ENCODE data around the gene CAVIN3.
A peak's percentile ranks its signal among the peaks of the same experiment; 100 is the strongest.

Gene CAVIN3, protein sequence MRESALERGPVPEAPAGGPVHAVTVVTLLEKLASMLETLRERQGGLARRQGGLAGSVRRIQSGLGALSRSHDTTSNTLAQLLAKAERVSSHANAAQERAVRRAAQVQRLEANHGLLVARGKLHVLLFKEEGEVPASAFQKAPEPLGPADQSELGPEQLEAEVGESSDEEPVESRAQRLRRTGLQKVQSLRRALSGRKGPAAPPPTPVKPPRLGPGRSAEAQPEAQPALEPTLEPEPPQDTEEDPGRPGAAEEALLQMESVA

DNA sequence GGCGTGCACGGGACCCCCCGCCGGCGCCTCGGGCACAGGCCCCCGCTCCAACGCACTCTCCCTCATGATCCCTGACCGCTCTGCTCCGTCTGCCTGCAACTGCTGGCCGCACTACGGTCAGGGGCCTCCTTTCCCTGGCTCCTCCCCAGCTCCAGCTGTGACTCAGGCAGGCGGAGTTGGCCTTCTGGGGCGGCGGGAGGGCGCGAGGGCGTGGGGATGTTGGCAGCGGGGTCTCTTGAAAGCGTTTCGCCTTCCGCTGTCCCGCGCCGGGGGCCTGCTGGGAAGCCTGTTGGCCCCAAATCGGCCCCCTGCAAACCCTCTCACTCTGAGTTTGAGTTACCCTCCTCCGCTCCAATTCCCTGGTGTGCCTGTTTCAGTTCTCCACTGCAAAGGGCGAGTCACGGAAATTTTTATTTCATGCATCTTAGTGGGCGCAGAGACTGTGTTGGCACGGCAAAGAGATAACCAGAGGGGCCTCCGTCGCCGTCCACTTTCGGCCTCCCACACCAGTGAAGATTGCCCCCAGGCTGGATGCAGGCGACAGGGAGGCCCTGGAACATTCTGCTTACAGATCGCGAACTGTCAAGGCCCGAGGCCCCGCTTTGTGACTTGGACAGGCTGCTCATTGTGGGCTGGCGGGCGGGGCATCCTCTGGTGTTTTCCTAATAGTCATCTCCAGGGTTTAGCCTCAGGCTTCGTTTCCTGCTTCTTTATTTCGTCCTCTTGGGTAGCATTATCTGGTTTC, at the start of gene CAVIN3:
Gene CAVIN3 (minus strand): TSS at position 91 of the 745 bp plus-strand sequence. CDS start 25 bp downstream, at position 66.
- DNase-seq (ENCODE audit: low read depth, low spot score): peak; percentile 92

DNA sequence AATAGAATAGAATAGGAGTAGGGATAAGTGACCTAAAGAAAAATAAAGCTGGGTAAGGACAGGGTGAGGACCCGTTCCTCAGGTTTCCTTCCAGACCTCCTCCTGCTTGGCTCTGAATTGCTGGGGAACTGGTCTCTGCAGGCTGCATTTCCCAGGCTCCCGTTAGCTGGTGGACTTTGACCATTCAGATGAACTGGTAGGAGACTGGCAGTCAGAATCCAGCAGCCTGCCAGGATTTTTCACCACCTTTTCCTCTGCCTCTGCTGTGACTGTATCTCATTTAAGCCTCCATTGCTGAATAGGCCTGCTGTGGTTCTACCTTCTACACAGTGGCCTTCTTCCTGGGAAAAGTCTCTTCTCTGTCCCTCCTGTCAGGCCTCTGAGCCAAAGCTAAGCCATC, 45.4 kb upstream of the CAVIN3 start:
- DNase-seq (ENCODE audit: low read depth, low spot score): no peak

DNA sequence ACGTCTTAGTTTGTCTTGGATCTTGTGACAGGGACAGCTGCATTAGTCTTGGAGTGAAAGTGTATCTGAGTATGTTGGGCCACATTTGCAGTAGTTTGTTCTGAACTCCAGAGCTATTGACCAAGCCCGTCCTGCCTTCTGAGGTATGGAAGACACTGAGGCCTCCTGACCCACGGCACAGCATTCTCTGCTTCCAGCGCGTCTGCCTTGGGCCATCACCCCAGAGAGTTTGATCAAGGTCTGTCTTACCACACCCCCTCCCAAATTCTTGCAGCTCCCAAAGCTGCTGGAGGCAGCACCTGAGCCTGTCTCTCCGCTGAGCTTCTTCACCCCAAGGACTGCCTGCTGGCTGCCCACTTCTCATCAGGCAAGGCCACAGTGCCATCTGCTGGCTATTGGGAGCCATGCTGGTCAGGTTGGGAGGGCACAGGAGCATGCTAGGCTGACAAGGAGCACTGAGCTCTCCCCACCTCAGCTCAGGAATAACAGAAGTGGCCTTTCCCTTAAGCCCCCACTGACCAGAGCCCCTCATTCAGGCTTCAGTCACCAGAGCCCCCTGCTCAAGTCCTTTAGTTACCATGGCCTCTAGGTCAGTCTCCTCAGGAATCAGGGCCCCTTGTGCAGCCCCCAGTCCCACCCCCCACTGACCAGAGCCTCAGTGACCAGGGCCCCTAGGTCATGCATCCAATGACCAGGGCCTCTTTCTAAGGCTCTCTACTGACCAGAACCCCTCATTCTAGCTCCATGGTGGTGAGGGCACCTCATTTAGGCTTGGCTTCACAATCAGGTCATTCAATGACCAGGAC, 42.8 kb upstream of the CAVIN3 start:
- peak; percentile 90 for DNase-seq (ENCODE audit: low read depth, low spot score)

DNA sequence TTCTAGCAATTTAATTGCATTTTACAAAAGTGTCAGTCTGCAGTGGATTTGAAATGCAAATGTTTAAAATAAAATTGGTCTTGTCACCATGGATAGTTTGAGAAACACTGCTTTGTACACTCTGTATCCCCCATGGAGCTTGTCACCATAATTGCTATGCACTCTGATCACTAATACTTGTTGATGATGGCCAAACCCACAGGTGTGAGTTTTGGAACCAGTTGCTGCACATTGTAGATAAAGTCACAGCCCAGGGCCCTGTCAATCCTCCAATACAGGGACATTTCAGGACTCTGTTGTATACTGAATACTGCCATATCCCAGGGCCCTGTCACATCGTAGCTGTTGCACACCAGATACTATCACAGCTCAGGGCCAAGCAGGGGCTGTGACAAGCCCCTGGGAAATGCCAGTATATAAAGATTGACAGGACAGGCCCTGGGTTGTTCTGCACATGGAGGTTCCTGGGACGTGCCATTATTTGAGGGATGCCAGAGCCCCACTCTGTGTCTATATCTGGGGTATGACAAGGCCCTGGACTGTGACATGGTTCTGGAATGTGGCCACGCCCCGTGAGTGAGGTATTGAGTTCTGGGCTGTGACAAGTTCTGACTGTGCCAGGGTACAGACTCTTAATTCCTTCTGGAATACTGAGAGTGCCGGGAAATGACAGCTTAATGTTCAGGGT, 42.0 kb upstream of the CAVIN3 start:
- DNase-seq (ENCODE audit: low read depth, low spot score): no peak

DNA sequence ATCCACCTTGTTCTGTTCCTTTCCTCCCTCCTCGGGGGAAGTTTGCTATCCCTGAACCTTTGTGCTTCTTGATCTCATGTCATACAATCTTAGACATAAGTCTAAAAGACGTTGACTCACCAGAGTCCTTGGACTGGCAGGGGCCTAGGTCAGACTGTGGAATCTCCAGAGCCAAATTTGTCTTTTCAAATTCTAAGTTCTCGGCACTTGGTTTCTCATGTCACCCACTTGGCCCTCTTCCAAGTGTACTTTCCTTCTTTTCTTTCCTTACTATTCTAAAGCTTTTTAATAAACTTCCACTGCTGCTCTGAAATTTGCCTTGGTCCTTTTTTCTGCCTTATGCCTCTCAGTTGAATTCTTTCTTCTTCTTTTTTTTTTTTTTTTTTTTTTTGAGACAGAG, 39.9 kb upstream of the CAVIN3 start:
- no peak for DNase-seq (ENCODE audit: low read depth, low spot score)

DNA sequence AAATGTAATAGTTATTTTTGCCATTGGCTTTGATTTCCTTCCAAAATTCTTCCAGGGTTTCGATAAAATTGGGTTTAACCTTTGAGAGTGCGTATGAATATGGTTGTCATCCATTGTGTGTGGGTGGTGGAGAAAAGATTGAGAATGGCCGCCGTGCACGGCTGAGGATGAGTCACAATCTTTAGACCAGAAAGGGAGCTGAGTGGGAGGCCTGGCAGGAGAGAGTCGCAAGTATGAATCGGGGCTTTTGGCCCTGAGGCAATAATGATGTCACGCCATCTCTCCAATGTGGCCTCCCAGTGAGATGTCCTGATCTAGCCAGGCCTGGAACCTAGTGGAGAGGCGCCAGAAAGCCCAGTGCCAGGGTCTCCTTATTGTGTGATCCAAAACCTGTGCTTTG, 36.9 kb upstream of the CAVIN3 start:
- DNase-seq (ENCODE audit: low read depth, low spot score): peak; percentile 83

DNA sequence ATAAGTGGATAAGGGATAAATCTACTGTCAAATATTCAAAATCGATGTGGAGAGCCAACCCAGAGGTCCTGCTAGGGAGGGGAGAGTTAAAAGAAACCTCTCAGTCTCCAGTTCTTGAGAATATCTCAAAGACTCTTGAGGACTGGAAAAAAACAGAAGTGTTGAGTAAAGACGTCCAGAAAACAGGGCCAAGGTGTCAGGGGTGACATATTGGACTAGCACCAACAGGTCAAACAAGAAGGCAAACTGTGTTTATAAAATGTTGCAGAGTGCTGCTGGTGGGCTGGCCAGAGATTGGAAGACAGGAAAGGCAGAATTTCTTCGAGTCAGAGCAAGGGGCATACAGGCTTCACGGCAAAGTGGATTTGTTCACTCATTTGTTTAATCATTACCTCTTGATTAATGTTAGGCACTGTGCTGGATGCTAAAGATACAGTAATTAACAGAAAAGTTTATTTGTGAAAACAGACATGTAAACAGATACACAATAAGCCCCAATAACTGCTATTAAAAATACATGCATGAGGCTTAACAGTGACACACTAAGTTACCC, 36.3 kb upstream of the CAVIN3 start:
- no peak for DNase-seq (ENCODE audit: low read depth, low spot score)

DNA sequence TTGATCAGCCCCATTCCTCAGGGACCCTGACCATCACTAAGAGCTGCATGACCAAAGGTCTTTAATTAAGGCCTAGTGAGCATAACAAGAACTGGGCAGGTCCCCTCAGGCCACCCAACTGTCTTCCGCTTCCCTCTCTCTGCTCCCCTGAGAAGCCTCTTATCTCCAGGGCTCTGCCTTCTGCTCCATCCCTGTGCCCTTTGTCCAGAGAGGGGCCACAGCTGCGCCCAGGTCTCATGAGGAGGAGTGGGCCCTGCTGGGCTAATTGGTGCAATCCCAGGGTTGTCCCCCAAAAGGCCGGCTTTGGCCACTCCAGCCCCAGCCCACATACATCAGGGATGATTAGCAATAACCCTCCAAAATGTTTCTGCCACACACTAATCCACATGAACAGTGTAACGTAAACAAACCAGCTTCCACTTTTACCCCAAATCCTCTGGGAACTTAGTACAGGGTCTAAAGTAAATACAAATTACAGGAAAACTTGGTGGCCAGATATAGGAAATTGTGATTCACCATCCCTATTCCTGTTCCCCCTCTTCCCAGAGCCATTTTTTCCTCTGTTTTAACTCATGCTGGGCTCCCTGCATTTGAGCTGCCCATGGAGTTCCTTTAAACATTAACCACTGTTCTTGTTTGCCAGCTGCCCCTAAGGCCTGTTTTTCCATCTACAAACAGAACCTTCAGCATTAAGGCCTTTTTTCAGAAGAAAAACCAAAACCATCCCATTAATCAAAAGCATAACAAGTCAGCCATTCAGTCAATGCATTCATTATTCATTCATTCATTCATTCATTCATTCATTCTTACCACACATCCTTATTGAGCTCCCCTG, 34.6 kb upstream of the CAVIN3 start:
- DNase-seq (ENCODE audit: low read depth, low spot score): no peak

DNA sequence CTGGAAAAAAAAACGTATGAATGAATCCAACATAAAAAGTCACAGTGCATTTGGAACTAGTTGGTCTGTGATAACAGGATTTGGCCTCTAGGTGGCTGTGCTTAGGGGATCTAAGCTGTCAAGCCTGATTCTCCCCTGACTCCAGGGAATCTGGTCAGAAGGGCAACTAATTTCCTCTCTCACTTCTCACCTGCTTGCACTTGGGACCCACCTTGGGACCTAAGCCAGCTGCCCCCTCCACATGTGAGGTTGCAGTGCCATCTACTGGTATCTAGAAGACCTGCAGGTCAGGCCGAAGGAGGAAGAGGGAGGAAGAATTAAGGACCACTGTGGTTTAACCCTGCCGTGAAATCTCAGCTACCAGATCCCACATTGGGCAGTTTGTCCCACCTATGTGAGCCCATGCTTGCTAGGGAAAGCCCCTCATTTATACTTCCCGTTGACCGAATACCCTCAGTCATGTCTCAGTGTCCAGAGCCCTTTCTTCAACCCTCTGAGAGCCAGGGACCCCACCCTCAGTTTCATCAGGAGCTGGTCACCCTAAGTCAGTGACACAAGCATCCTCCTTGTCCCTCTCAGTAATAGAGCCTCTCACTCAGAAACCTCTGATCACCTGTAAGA, 33.2 kb upstream of the CAVIN3 start:
- peak; percentile 92 for DNase-seq (ENCODE audit: low read depth, low spot score)

DNA sequence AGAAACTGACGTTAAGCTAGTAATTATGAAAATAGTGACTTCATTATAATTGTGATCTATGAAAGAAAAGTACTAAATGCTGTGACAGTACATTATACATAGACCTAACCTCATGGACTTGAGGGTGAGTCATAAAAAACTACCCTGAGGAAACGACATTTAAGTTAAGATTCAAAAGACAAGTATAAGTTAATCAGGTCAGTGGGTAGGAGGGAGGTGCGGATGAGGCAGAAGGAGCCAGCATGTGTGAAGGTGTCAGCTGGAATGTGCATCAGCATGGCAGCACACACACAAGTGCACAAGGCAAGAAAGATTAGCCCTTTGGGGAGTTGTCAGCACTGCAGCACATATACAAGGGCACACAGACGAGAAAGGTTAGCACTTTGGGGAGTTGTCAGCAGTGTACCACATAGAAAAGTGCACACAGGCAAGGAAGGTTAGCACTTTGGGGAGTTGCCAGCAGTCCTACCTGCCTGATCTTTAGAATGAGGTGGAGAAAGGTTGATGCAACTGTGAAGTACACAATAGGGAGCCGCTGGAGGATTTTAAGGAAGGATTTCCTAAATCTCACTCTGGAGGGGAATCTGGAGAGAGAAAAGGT, 31.6 kb upstream of the CAVIN3 start:
- no peak for DNase-seq (ENCODE audit: low read depth, low spot score)

DNA sequence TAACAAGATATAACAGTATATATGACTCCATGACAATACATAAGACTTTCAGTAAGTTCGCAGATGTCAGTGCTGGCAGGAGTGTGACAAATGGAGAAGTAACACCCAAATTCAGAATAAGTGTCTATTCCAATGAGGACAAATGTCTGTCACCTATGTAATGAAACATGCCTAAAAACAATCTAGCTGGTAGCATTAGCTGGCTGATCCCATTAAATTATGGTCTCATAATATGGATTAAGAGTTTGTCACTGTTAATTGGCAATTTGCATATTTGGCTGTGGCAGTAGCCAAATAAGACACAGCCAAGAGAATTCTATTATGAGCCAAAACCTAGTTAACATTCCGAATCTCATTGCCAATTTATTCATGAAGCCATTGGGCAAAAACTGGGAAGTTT, 30.2 kb upstream of the CAVIN3 start:
- DNase-seq (ENCODE audit: low read depth, low spot score): no peak

DNA sequence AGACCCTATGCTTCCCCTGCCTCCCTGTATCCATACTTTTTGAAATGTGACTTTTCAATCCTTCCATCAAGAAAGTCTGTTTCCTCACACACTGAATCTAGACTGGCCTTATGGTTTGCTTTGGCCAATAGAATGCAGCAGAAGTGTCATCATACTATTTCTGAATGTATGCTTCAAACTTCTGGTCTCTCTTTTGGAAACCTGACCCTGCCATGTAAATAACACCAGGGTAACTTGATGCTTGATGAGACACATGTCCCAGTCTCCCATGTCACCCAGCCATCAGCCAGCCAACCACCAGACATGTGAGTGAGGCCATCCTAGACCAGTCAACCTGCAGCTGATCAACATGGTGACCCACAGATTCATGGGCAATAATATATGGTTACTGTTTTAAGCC, 29.7 kb upstream of the CAVIN3 start:
- no peak for DNase-seq (ENCODE audit: low read depth, low spot score)

DNA sequence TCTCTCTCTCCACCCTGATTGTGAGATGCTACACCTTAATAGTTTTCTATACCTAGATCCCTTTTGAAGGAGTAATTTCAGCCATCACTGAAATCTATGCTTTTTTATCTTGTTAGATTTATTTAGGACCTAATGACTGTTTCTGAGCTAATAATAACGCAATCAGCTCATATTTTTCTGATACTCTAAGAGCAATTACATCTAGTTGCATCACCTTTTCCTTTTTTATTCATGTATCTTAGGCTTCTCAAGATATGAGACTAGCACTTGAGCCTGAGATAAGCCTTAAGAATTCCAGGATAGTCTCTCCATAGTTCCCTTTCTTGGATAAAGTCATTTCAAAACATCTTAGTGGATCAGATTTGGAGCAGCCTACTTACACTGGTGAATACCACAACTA, 25.1 kb upstream of the CAVIN3 start:
- DNase-seq (ENCODE audit: low read depth, low spot score): no peak

DNA sequence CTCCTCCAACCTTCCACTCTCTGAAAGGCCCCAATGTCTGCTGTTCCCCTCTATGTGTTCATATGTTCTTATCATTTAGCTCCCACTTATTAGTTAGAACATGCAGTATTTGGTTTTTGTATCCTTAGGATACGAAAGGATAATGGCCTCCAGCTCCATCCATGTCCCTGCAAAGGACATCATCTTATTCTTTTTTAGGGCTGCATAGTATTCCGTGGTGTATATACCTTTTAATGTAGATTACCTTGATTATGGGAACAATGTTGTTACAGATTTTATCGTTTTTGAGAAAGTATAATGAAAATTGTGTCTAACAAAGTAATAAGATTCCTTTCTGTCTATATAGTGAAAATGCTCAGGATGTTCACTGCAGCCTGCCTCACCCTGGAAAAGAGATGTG, 16.0 kb upstream of the CAVIN3 start:
- DNase-seq (ENCODE audit: low read depth, low spot score): no peak

DNA sequence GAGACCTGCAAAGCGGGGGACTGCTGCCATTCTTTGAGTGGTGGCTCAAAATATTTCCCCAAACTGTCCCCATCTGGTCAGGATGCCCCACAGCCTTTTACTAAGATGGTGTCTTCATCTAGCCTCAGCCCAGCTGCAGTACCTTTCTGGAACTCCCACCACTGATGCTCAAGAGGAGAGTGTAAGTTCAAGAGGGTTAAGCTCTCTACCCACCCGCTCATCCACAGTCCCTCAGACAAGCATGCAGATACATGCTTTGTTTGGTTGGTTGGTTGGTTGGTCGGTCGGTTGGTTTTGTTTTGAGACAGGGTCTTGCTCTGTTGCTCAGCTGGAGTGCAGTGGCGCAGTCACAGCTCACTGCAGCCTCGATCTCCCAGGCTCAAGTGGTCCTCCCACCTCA, 14.5 kb upstream of the CAVIN3 start:
- DNase-seq (ENCODE audit: low read depth, low spot score): no peak

DNA sequence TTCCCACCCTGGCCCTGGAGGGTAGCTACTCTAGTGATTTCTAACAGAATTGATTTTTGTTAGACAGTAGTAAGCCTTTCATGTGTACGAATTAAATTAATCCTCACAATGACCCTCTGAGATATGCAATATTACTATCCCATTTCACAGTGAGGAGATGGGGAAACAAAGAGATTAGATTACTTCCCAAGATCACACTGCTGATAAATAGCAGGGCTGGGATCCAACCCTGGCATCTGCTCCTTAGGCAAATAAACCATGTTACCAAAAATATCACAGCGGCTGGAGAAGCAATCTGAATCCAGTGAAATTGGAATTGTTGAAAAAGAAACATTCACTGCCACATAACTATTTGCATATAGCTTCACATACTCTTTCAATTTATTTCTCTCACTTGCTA, 12.8 kb upstream of the CAVIN3 start:
- no peak for DNase-seq (ENCODE audit: low read depth, low spot score)

DNA sequence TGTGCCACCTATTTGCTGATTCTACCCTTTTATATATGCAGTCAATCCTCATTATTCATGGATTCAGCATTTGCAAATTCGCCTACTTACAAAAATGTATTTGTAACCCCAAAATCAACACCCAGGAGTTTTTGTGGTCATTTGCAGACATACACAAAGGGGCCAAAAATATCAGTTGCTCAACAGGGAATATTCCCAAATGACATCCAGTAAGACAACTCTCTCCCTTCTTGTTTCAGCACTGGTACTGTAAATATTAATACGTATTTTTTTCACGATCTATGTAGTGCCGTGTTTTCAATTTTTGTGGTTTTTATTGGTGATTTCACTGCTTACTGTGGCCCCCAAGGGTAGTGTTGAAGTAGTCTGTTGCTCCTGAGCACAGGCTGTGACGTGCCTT, 11.8 kb upstream of the CAVIN3 start:
- no peak for DNase-seq (ENCODE audit: low read depth, low spot score)

DNA sequence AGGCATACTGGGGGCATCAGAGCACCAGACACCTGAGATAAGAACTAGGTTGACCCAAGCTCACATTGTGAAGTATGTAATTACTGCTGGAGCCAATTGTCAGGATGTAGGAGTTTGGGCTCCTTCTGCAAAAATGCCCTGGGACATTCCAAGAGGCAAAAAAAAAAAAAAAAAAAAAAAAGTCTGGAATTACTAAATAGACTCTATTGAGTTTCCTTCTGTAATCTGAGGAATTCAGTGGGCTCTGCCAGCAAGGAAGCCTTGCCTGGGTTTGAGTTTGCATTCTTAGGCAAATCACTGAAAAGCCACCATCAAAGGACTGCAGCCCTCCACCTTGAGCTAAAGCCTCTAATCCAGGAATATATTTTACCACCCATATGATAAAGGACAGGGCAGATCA, 8.0 kb upstream of the CAVIN3 start:
- no peak for DNase-seq (ENCODE audit: low read depth, low spot score)

DNA sequence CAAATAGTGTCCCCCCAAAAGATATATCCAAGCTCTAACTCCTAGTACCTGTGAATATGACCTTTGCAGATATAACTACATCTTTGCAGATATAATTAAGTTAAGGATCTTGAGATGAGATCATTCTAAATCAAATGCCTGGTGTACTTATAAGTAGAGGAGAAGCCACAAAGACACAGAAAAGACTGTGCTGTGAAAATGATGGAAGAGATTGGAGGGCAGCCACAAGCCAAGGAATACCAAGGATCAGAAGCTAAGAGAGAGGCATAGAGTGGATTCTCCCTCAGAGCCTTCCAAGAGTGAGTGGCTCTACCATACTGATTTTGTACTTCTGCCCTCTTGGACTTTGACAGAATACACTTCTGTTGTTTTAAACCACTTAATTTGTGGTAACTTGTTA, 7.5 kb upstream of the CAVIN3 start:
- DNase-seq (ENCODE audit: low read depth, low spot score): no peak

DNA sequence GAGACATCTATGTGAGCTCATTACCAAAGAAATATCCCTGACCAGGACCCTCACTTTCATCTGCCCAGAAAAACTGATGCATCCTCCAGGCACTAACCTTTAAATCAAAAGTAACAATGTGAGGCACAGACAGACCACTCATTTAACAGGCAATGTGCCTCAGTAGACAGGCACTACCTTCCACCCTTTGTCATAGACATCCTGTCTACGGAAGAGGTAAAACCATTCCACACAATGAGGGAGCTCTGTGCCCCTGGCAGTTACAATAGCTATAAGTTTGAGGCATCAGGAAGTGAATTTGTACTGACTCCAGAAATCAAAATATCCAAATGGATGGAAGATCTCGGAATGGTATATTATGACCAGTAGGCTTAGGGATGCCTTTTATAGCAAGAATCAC, 6.7 kb upstream of the CAVIN3 start:
- no peak for DNase-seq (ENCODE audit: low read depth, low spot score)
